ENCODE results near the gene SLC31A1. TPM values are rescaled to one million over a fixed set of nuclear protein-coding genes. Genes with fewer than 3 reads are reported as not detected.

SLC31A1 gene
- total and polyA plus RNA-seq, 2 experiments from 2014 or later = 15.0 to 32.1 TPM

GRCh38 chr9:113290052-113290607 is 68.8 kb downstream of the SLC31A1 start (continued):
- TF ChIP-seq REST (IDR thresholded peaks at IDR 0.05; ENCODE audit: unreplicated experiment) = no peak
- TF ChIP-seq STAT1 (IDR thresholded peaks at IDR 0.05; ENCODE audit: unreplicated experiment) = no peak
- TF ChIP-seq ZNF114 (CRISPR knock-in tag; IDR thresholded peaks at IDR 0.05) = no peak
- no peak for TF ChIP-seq CREB1 (CRISPR knock-in tag; IDR thresholded peaks at IDR 0.05; ENCODE audit: low read depth)

GRCh38 chr9:113293285-113293878 is 72.0 kb downstream of the SLC31A1 start:
- Mint-ChIP-seq H3K4me3 (no peak overlapping the region), H3K27ac (no peak overlapping the region), H3K9me3 (no peaks in the 10 kb centered on the region), H3K4me1 (no peaks in the 10 kb centered on the region; the same call in 2 of the 3 replicates), H3K27me3 (ENCODE audit: insufficient read depth, low read depth, poor library complexity) (peaks cover 4% of the 10 kb centered on the region), H3K36me3 (ENCODE audit: low read depth) (peaks cover 49% of the 10 kb centered on the region)
- Histone ChIP-seq H3K4me1 (ENCODE audit: insufficient read depth) (no peaks in the 10 kb centered on the region), H3K36me3 (ENCODE audit: insufficient read depth) (peaks cover 46% of the 10 kb centered on the region), H3K27me3 (ENCODE audit: insufficient read depth) (no peaks in the 10 kb centered on the region), H4K20me1 (replicated peaks; ENCODE audit: insufficient read depth) (no peaks in the 10 kb centered on the region), H2AFZ (no peak overlapping the region), H3K9me2 (ENCODE audit: insufficient read depth) (no peaks in the 10 kb centered on the region), H3K27ac (ENCODE audit: low read depth) (no peak overlapping the region), H3K4me3 (no peak overlapping the region), H3K79me2 (replicated peaks; ENCODE audit: insufficient read depth) (no peaks in the 10 kb centered on the region), H3F3A (replicated peaks; ENCODE audit: low read depth) (no peaks in the 10 kb centered on the region), H3K4me2 (no peak overlapping the region)
- ATAC-seq (no peak), DNase-seq (ENCODE audit: low spot score) (no peak)
- TF ChIP-seq ZNF331 (CRISPR knock-in tag; IDR thresholded peaks at IDR 0.05; ENCODE audit: low read depth) (no peak), ZNF462 (CRISPR knock-in tag; IDR thresholded peaks at IDR 0.05) (no peak), REST (IDR thresholded peaks at IDR 0.05; ENCODE audit: unreplicated experiment) (no peak), JUNB (IDR thresholded peaks at IDR 0.05; ENCODE audit: unreplicated experiment) (no peak), ZNF114 (CRISPR knock-in tag; IDR thresholded peaks at IDR 0.05) (no peak), NANOG (IDR thresholded peaks at IDR 0.05; ENCODE audit: borderline replicate concordance) (no peak), POLR2AphosphoS5 (IDR thresholded peaks at IDR 0.05; ENCODE audit: low read depth) (no peak), ETS1 (IDR thresholded peaks at IDR 0.05) (no peak), CREB1 (CRISPR knock-in tag; IDR thresholded peaks at IDR 0.05; ENCODE audit: low read depth) (no peak)

Data from GM23338 (cell line).